Lung (tissue), 12 donors: ENCODE data around the gene JPH2. TPM values are rescaled to one million over a fixed set of nuclear protein-coding genes. Genes with fewer than 3 reads are reported as not detected.

ENCODE experiments used
- ATAC-seq: fragments of 200-7000 bp; cut with Tn5 transposase; one replicate; pipeline ENCODE4 v1.9.1; 2020; ENCODE audit warnings: moderate number of reproducible peaks; ENCODE audit not compliant: insufficient read depth, low FRiP score
- DNase-seq, 3 donors: peaks; one replicate each; pipeline ENCODE4 v3.0.0-alpha.2; 2013 to 2017
- H3K27ac ChIP-seq, 2 donors: one replicate each; pipeline ENCODE4 v1.5.1; 2013; ENCODE audit warnings: mild to moderate bottlenecking in 2 of 2, moderate library complexity in 2 of 2, control low read depth in 1 of 2, inconsistent platforms in 1 of 2, low read depth in 1 of 2, low read length in 1 of 2
- H3K27me3 ChIP-seq, 3 donors: one replicate each; pipeline ENCODE4 v1.5.1; 2013; ENCODE audit warnings: low read length in 2 of 3; ENCODE audit not compliant: control insufficient read depth in 3 of 3, insufficient read depth in 3 of 3
- H3K36me3 ChIP-seq, 4 donors: one replicate each; pipeline ENCODE4 v1.5.1; 2013; ENCODE audit warnings: low read length in 4 of 4, mild to moderate bottlenecking in 1 of 4, moderate library complexity in 1 of 4; ENCODE audit not compliant: control insufficient read depth in 4 of 4, insufficient read depth in 4 of 4
- H3K4me1 ChIP-seq, 5 donors: one replicate each; pipeline ENCODE4 v1.5.1; 2013; ENCODE audit warnings: low read length in 5 of 5, mild to moderate bottlenecking in 2 of 5, moderate library complexity in 1 of 5; ENCODE audit not compliant: control insufficient read depth in 5 of 5, insufficient read depth in 5 of 5
- H3K4me3 ChIP-seq: one replicate; pipeline ENCODE4 v1.5.1; 2013; ENCODE audit warnings: mild to moderate bottlenecking, control low read depth, moderate library complexity
- H3K9ac ChIP-seq, 2 donors: one replicate each; pipeline ENCODE4 v1.5.1; 2013; ENCODE audit warnings: low read length in 2 of 2, control low read depth in 1 of 2; ENCODE audit not compliant: insufficient read depth in 1 of 2
- H3K9me3 ChIP-seq, 4 donors: one replicate each; pipeline ENCODE4 v1.5.1; 2013; ENCODE audit warnings: low read length in 3 of 4, mild to moderate bottlenecking in 1 of 4, moderate library complexity in 1 of 4; ENCODE audit not compliant: control insufficient read depth in 4 of 4, insufficient read depth in 3 of 4
- CTCF ChIP-seq: IDR thresholded peaks from 2 replicates; pipeline ENCODE4 v1.5.1; 2012; ENCODE audit warnings: mild to moderate bottlenecking; ENCODE audit errors: control extremely low read depth, extremely low read depth
- WGBS, 2 donors: extraction: QIAGEN DNeasy Blood & Tissue Kit; methylation state at CpG; one replicate each; pipeline ENCODE4 v1.1.7; 2013; 5-methylcytosine and 5-hydroxymethylcytosine counted together
- polyA plus RNA-seq, 2 donors: library from polyadenylated mRNA; stranded (reverse); fragments of 200-250 nt; gene quantifications; one replicate each; pipeline ENCODE4 v1.2.1, GENCODE V29; 2013
- total RNA-seq, 2 donors: library from RNA; depleted of rRNA in 1 of 2; stranded (reverse); fragments of >200 nt in 1 of 2; gene quantifications; one replicate each; pipeline ENCODE4 v1.2.1, GENCODE V29; 2014 to 2021
- donor health status: control.
- donor health status: control.
- donor health status: Bipolar disorder and iron deficiency.
- donor health status: healthy.
- donor health status: DM: yes; HTN: yes; CAD: no.

JPH2 gene
- total and polyA plus RNA-seq, 4 donors = 2.5 to 9.2 (median 2.7) TPM

GRCh38 chr20:44182863-44183262, 4.1 kb downstream of the JPH2 start:
- Histone ChIP-seq H3K4me3 (no peak overlapping the region), H3K27ac (peak overlapping the region in 1 of 2 donors; percentile 93), H3K27me3 (peaks cover 0 to 30% (median 2%) of the 10 kb centered on the region in 3 donors), H3K9me3 (no peaks in the 10 kb centered on the region), H3K4me1 (peaks cover 0 to 20% (median 4%) of the 10 kb centered on the region in 5 donors), H3K36me3 (no peaks in the 10 kb centered on the region), H3K9ac (no peak overlapping the region)
- no peak for TF ChIP-seq CTCF
- WGBS, 2 donors = 88 to 96% methylated on average over 3 of the region's 3 CpGs
- DNase-seq (no peak), ATAC-seq (no peak)

DNA sequence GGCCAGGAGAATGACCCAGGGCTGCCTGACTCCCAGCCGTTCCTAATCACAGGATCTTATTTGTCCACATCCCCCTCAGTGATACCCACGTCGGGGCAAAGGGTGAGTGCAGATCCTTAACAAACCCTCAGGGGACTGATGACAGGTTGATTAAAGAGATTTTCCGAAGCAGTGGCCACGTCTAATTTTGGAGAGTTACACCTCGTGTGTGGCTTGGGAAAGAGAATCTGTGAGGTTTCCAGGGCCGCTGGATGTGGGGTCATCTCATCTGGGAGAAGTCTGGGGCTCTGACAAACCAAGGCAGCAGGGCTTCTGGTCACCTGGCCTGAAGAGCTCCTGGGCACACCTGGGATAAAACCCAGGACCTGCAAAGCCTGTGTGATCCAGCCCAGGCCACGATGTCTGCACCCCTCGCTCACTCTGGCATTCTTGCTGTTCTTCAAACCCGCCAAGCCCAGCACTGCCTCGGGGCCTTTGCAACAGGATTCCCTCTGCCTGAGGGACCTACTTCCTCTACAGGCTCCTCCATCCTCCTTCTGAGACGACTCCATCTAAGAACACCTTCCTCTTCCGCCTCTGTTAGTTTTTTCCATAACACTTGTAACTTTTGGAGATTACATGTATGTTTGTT, 4.7 kb downstream of the JPH2 start:
- H3K36me3 ChIP-seq = no peaks in the 10 kb centered on the region
- H3K9me3 ChIP-seq = no peaks in the 10 kb centered on the region
- no peak for ATAC-seq
- H3K27ac ChIP-seq = peak overlapping the region in 1 of 2 donors; percentile 93
- H3K4me1 ChIP-seq = peaks cover 0 to 14% (median 3%) of the 10 kb centered on the region in 5 donors
- 42 to 47% methylated on average over 13 of the region's 13 CpGs for WGBS, 2 donors
- no peak overlapping the region for H3K9ac ChIP-seq
- H3K27me3 ChIP-seq = peaks cover 0 to 26% (median 0%) of the 10 kb centered on the region in 3 donors
- no peak for TF ChIP-seq CTCF
- H3K4me3 ChIP-seq = no peak overlapping the region
- DNase-seq = no peak

GRCh38 chr20:44181611-44182010, 5.4 kb downstream of the JPH2 start:
- WGBS, 2 donors = 47 to 57% methylated on average over 11 of the region's 11 CpGs
- no peak for TF ChIP-seq CTCF
- H3K36me3 ChIP-seq = no peaks in the 10 kb centered on the region
- no peak overlapping the region for H3K4me3 ChIP-seq
- no peak for ATAC-seq
- H3K9ac ChIP-seq = no peak overlapping the region
- no peaks in the 10 kb centered on the region for H3K9me3 ChIP-seq
- peak overlapping the region in 1 of 2 donors; percentile 93 for H3K27ac ChIP-seq
- H3K4me1 ChIP-seq = peaks cover 0 to 8% (median 0%) of the 10 kb centered on the region in 5 donors
- no peak for DNase-seq
- H3K27me3 ChIP-seq = peaks cover 0 to 23% (median 0%) of the 10 kb centered on the region in 3 donors
